Breast epithelium (tissue), 3 donors: Measurements from ENCODE around the gene IL24.

Experiments used
- CTCF ChIP-seq, 3 donors: fragments of 450-650 bp; IDR thresholded peaks; one replicate each; pipeline ENCODE4 v1.5.1; 2016 to 2017; ENCODE audit warnings: antibody characterized with exemption in 3 of 3, mild to moderate bottlenecking in 3 of 3, moderate library complexity in 3 of 3
- POLR2A ChIP-seq: fragments of 450-650 bp; IDR thresholded peaks from one replicate; pipeline ENCODE4 v1.6.1; 2016; ENCODE audit warnings: antibody characterized with exemption, mild to moderate bottlenecking, moderate library complexity
- POLR2AphosphoS5 ChIP-seq, 3 donors: sonication (generic); formaldehyde crosslinking; IDR thresholded peaks; one replicate each; pipeline ENCODE4 v1.6.1; 2017; ENCODE audit warnings: antibody characterized with exemption in 3 of 3

DNA sequence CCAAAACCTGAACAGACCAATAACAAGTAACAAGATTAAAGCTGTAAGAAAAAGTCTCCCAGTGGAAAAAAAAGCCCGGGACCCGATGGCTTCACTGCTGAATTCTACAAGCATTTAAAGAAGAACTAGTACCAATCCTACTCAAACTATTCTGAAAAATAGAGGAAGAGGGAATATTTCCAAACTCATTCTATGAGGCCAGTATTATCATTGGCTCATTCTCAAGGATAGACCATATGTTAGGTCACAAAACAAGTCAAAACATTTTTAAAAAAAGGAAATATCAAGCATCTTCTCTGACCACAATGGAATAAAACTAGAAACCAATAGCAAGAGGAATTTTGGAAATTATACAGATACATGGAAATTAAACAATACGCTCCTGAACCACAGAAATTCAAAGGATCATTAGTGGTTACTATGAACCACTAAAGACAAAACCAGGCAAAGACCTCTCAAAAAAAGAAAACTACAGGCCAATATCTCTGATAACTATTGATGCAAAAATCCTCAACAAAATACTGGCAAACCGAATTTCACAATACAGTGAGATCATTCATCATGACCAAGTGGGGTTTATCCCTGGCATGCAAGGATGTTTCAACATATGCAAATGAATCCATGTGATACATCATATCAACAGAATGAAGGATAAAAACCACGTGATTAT, 45.8 kb upstream of the IL24 start:
- no peak for TF ChIP-seq POLR2AphosphoS5 (IDR thresholded peaks at IDR 0.05)
- TF ChIP-seq CTCF (IDR thresholded peaks at IDR 0.05) = no peak
- TF ChIP-seq POLR2A = no peak
